K562 (cell line): ENCODE measurements around the gene PRKCB. TPM values are rescaled to one million over a fixed set of nuclear protein-coding genes. Genes with fewer than 3 reads are reported as not detected.

Experiments
- BACH1 ChIP-seq: fragments of 200-800 bp; sonication (Bioruptor generic); IDR thresholded peaks from 2 replicates; pipeline ENCODE4 v1.6.1; 2016; ENCODE audit warnings: missing genetic modification characterization, missing compliant biosample characterization
- E2F3 ChIP-seq: fragments of 250-450 bp; sonication (Bioruptor Pico); IDR thresholded peaks from 2 replicates; pipeline ENCODE4 v1.4.0; 2020; ENCODE audit warnings: mild to moderate bottlenecking
- HINFP ChIP-seq: fragments of 450-650 bp; conservative IDR thresholded peaks from 2 replicates; pipeline ENCODE4 v1.6.1; 2016; ENCODE audit warnings: missing genetic modification characterization, low read depth, mild to moderate bottlenecking, control low read depth, missing compliant biosample characterization
- IRF9 ChIP-seq: fragments of 450-650 bp; IDR thresholded peaks from 2 replicates; pipeline ENCODE4 v1.6.1; 2016; ENCODE audit warnings: missing biosample characterization, missing genetic modification characterization
- KLF13 ChIP-seq: fragments of 450-650 bp; IDR thresholded peaks from 2 replicates; pipeline ENCODE4 v1.6.1; 2016; ENCODE audit warnings: missing genetic modification characterization, low read depth, mild to moderate bottlenecking, missing compliant biosample characterization, moderate library complexity, borderline replicate concordance
- PTRF ChIP-seq: fragments of 450-650 bp; IDR thresholded peaks from 2 replicates; pipeline ENCODE4 v1.6.1; 2016; ENCODE audit warnings: mild to moderate bottlenecking, missing genetic modification characterization, missing compliant biosample characterization
- PYGO2 ChIP-seq: fragments of 450-650 bp; IDR thresholded peaks from 2 replicates; pipeline ENCODE4 v1.6.1; 2016; ENCODE audit warnings: mild to moderate bottlenecking, missing genetic modification characterization, moderate library complexity, missing compliant biosample characterization
- TAF7 ChIP-seq: fragments of 450-650 bp; IDR thresholded peaks from 2 replicates; pipeline ENCODE4 v1.6.1; 2016; ENCODE audit warnings: missing genetic modification characterization, missing compliant biosample characterization
- ZBED1 ChIP-seq: IDR thresholded peaks from 2 replicates; pipeline ENCODE4 v1.6.1; 2014
- ZNF23 ChIP-seq: fragments of 250-450 bp; sonication (Bioruptor Pico); IDR thresholded peaks from 2 replicates; pipeline ENCODE4 v1.4.0; 2020; ENCODE audit warnings: mild to moderate bottlenecking
- ZNF239 ChIP-seq: fragments of 250-450 bp; sonication (Bioruptor Pico); IDR thresholded peaks from 2 replicates; pipeline ENCODE4 v1.4.0; 2020; ENCODE audit warnings: mild to moderate bottlenecking
- ZNF668 ChIP-seq: fragments of 250-450 bp; sonication (Bioruptor Pico); IDR thresholded peaks from 2 replicates; pipeline ENCODE4 v1.8.0; 2022; ENCODE audit warnings: mild to moderate bottlenecking, inconsistent platforms
- ZNF740 ChIP-seq, 3 experiments: fragments of 200-800 bp in 1 of 3; sonication (Bioruptor generic) in 1 of 3; sonication (generic) in 1 of 3; formaldehyde crosslinking in 1 of 3; IDR thresholded peaks; 2 replicates each; pipeline versions ENCODE4 v1.6.1 to v1.8.0; 2016 to 2022; ENCODE audit warnings: mild to moderate bottlenecking in 2 of 3, missing compliant biosample characterization in 2 of 3, missing genetic modification characterization in 2 of 3, missing genetic modification reagents in 1 of 3
- ZNF75A ChIP-seq: fragments of 450-650 bp; formaldehyde crosslinking; IDR thresholded peaks from 2 replicates; pipeline ENCODE4 v1.4.0; 2020; ENCODE audit warnings: mild to moderate bottlenecking
- ZNF79 ChIP-seq: fragments of 250-450 bp; sonication (Bioruptor Pico); IDR thresholded peaks from 2 replicates; pipeline ENCODE4 v1.4.0; 2020; ENCODE audit warnings: low read depth, mild to moderate bottlenecking, moderate library complexity
- polyA plus RNA-seq, 8 experiments: library from polyadenylated mRNA; depleted of rRNA in 4 of 8; stranded (reverse) in 5 of 8; unstranded in 3 of 8; fragments of >200 nt; fragmentation: Nextera tagmentation in 2 of 8; fragmentation: Illumina TruSeq in 1 of 8; extraction: Ambion mirVana in 2 of 8; extraction: Trizol in 1 of 8; gene quantifications; 2 replicates each; pipeline versions ENCODE4 v1.2.1 to v1.2.3, GENCODE V29; 2011 to 2014; ENCODE audit warnings: inconsistent platforms in 1 of 8, missing spikeins in 1 of 8
- total RNA-seq, 7 experiments: library from RNA; depleted of rRNA in 6 of 7; stranded (reverse); fragments of >200 nt in 6 of 7; fragmentation: Illumina TruSeq in 2 of 7; extraction: Trizol in 2 of 7; gene quantifications; 2 replicates each; pipeline versions ENCODE4 v1.2.1 to v1.2.3, GENCODE V29; 2011 to 2021; ENCODE audit warnings: low replicate concordance in 1 of 7
- TF ChIP-seq, protein P1 (sequence below): fragments of 250-450 bp; sonication (Bioruptor Pico); IDR thresholded peaks from 2 replicates; pipeline ENCODE4 v1.5.0; 2020; ENCODE audit warnings: mild to moderate bottlenecking
- TF ChIP-seq, protein P2 (sequence below), 2 experiments: fragments of 200-800 bp in 1 of 2; sonication (Bioruptor generic) in 1 of 2; sonication (generic) in 1 of 2; formaldehyde crosslinking in 1 of 2; IDR thresholded peaks in 1 of 2; conservative IDR thresholded peaks in 1 of 2; 2 replicates each; pipeline versions ENCODE4 v1.5.0 to v1.6.1; 2016 to 2020; ENCODE audit warnings: missing compliant biosample characterization in 1 of 2, missing genetic modification characterization in 1 of 2, missing genetic modification reagents in 1 of 2
- TF ChIP-seq, protein P3 (sequence below): fragments of 450-650 bp; IDR thresholded peaks from 2 replicates; pipeline ENCODE4 v1.6.1; 2016; ENCODE audit warnings: mild to moderate bottlenecking

Gene PRKCB
- total and polyA plus RNA-seq, 9 of the 15 experiments (the other 6 are each of a cell fraction or from before 2014, with no cell fraction given), result 49.9 to 276 (median 148) TPM

DNA sequence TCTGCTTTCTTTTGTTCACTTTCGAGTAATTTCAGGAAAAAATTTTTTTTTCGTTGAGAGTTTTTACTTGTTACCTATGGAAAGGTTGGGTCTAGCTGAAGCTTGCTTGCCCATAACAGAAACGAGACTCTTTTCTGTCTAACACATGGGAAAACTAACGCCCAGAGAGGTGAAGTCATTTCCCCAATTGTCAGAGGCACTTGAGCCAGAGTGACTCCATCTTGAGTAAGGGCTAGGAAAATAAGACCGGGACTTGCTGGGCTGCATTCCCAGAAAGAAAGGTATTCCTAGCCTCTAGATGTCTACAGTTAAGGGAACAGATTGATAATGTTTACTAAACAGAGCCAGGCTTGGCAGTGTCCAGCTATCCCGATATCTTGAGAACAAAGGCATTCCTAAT is 26.8 kb downstream of the PRKCB start (continued):
- TF ChIP-seq HINFP (peak; percentile 79), IRF9 (tag) (peak; percentile 76), TAF7 (tag) (peak; percentile 55; the same call in 1 of the 2 replicates), PTRF (tag) (peak; percentile 89), KLF13 (tag) (peak; percentile 61), ZNF79 (peak; percentile 80), ZNF740 (CRISPR knock-in tag; IDR thresholded peaks at IDR 0.05) (no peak), ZNF740 (tag; IDR thresholded peaks at IDR 0.05) (peak in 1 of 2 experiments; percentile 86; a peak in 2 of 4 replicates), PYGO2 (tag) (peak; percentile 85), ZBED1 (no peak), ZNF668 (CRISPR knock-in tag) (peak; percentile 95), ZNF75A (CRISPR knock-in tag) (0 out of 2 replicates have a peak, but pooled peaks have one; percentile 30), ZNF23 (CRISPR knock-in tag) (peak; percentile 66), ZNF239 (CRISPR knock-in tag) (peak; percentile 77), E2F3 (CRISPR knock-in tag) (peak; percentile 34; the same call in 1 of the 2 replicates), BACH1 (tag) (peak; percentile 34; the same call in 1 of the 2 replicates)
- TF ChIP-seq, protein P1, sequence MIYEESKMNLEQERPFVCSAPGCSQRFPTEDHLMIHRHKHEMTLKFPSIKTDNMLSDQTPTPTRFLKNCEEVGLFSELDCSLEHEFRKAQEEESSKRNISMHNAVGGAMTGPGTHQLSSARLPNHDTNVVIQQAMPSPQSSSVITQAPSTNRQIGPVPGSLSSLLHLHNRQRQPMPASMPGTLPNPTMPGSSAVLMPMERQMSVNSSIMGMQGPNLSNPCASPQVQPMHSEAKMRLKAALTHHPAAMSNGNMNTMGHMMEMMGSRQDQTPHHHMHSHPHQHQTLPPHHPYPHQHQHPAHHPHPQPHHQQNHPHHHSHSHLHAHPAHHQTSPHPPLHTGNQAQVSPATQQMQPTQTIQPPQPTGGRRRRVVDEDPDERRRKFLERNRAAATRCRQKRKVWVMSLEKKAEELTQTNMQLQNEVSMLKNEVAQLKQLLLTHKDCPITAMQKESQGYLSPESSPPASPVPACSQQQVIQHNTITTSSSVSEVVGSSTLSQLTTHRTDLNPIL (CRISPR knock-in tag), result 0 out of 2 replicates have a peak, but pooled peaks have one; percentile 67
- TF ChIP-seq, protein P2, sequence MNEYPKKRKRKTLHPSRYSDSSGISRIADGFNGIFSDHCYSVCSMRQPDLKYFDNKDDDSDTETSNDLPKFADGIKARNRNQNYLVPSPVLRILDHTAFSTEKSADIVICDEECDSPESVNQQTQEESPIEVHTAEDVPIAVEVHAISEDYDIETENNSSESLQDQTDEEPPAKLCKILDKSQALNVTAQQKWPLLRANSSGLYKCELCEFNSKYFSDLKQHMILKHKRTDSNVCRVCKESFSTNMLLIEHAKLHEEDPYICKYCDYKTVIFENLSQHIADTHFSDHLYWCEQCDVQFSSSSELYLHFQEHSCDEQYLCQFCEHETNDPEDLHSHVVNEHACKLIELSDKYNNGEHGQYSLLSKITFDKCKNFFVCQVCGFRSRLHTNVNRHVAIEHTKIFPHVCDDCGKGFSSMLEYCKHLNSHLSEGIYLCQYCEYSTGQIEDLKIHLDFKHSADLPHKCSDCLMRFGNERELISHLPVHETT (CRISPR knock-in tag; conservative IDR thresholded peaks at IDR 0.05 in 1 of 2, IDR thresholded peaks at IDR 0.05 in 1 of 2), result peak in 1 of 2 experiments; percentile 69; a peak in 2 of 4 replicates
- TF ChIP-seq, protein P3, sequence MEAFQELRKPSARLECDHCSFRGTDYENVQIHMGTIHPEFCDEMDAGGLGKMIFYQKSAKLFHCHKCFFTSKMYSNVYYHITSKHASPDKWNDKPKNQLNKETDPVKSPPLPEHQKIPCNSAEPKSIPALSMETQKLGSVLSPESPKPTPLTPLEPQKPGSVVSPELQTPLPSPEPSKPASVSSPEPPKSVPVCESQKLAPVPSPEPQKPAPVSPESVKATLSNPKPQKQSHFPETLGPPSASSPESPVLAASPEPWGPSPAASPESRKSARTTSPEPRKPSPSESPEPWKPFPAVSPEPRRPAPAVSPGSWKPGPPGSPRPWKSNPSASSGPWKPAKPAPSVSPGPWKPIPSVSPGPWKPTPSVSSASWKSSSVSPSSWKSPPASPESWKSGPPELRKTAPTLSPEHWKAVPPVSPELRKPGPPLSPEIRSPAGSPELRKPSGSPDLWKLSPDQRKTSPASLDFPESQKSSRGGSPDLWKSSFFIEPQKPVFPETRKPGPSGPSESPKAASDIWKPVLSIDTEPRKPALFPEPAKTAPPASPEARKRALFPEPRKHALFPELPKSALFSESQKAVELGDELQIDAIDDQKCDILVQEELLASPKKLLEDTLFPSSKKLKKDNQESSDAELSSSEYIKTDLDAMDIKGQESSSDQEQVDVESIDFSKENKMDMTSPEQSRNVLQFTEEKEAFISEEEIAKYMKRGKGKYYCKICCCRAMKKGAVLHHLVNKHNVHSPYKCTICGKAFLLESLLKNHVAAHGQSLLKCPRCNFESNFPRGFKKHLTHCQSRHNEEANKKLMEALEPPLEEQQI, result no peak
